HEK293 (cell line): ENCODE results near the gene SERPINB5.

Source experiments
- CTCF ChIA-PET: fragments of 350-600 bp; formaldehyde crosslinking; extraction: SDS; loops from one replicate; lab custom pipeline; 2021; ENCODE audit warnings: antibody characterized with exemption; lab: Yijun Ruan, JAX
- POLR2A ChIA-PET: fragments of 300-600 bp; formaldehyde crosslinking; extraction: SDS; loops from one replicate; lab custom pipeline; 2020; ENCODE audit warnings: antibody characterized with exemption, inconsistent platforms; lab: Yijun Ruan, JAX
- H3K27ac ChIP-seq: fragments of 200-500 bp; sonication (Bioruptor generic); 2 replicates; pipeline ENCODE4 v1.5.1; 2014; ENCODE audit warnings: low read depth, low read length, control low read depth, inconsistent platforms; ENCODE audit errors: extremely low read depth
- H3K36me3 ChIP-seq, 2 experiments: fragments of 200-500 bp in 1 of 2; sonication (Bioruptor generic) in 1 of 2; 1 replicate in 1 of 2; 2 replicates in 1 of 2; pipeline ENCODE4 v1.5.1; 2014 to 2017; ENCODE audit warnings: inconsistent platforms in 2 of 2, low read length in 2 of 2; ENCODE audit not compliant: control insufficient read depth in 2 of 2, insufficient read depth in 1 of 2
- H3K4me1 ChIP-seq: fragments of 200-500 bp; sonication (Bioruptor generic); 2 replicates; pipeline ENCODE4 v1.5.1; 2014; ENCODE audit warnings: mild to moderate bottlenecking, low read length, inconsistent platforms; ENCODE audit not compliant: control insufficient read depth, insufficient read depth
- H3K4me3 ChIP-seq: 2 replicates; pipeline ENCODE4 v1.5.1; 2011; ENCODE audit warnings: low read depth, mild to moderate bottlenecking, control low read depth, low read length, moderate library complexity
- H3K9me3 ChIP-seq: fragments of 200-500 bp; sonication (Bioruptor generic); 2 replicates; pipeline ENCODE4 v1.5.1; 2014; ENCODE audit warnings: low read depth, low read length, inconsistent platforms; ENCODE audit not compliant: control insufficient read depth, insufficient read depth
- FEZF1 ChIP-seq: fragments of 450-650 bp; formaldehyde crosslinking; IDR thresholded peaks from 2 replicates; pipeline ENCODE4 v1.5.1; 2016; ENCODE audit warnings: missing biosample characterization, missing genetic modification characterization
- GLIS2 ChIP-seq: fragments of 450-650 bp; formaldehyde crosslinking; IDR thresholded peaks from 2 replicates; pipeline ENCODE4 v1.5.1; 2016; ENCODE audit warnings: missing biosample characterization, missing genetic modification characterization
- SETDB1 ChIP-seq: IDR thresholded peaks from one replicate; pipeline ENCODE4 v1.6.1; 2017; ENCODE audit warnings: mild to moderate bottlenecking, low read length, moderate library complexity, mixed read lengths; ENCODE audit not compliant: insufficient read length
- YY2 ChIP-seq: fragments of 450-650 bp; formaldehyde crosslinking; IDR thresholded peaks from 2 replicates; pipeline ENCODE4 v1.5.1; 2016; ENCODE audit warnings: missing biosample characterization, missing genetic modification characterization
- ZFP37 ChIP-seq: fragments of 450-650 bp; formaldehyde crosslinking; IDR thresholded peaks from 2 replicates; pipeline ENCODE4 v1.5.1; 2016; ENCODE audit warnings: missing biosample characterization, missing genetic modification characterization
- ZNF10 ChIP-seq: fragments of 450-650 bp; formaldehyde crosslinking; IDR thresholded peaks from 2 replicates; pipeline ENCODE4 v1.5.1; 2017; ENCODE audit warnings: missing biosample characterization, missing genetic modification characterization
- ZNF133 ChIP-seq: fragments of 450-650 bp; formaldehyde crosslinking; IDR thresholded peaks from 2 replicates; pipeline ENCODE4 v1.5.1; 2016; ENCODE audit warnings: missing biosample characterization, missing genetic modification characterization
- ZNF155 ChIP-seq: fragments of 450-650 bp; formaldehyde crosslinking; IDR thresholded peaks from 2 replicates; pipeline ENCODE4 v1.5.1; 2016; ENCODE audit warnings: missing biosample characterization, missing genetic modification characterization
- ZNF239 ChIP-seq: fragments of 450-650 bp; formaldehyde crosslinking; IDR thresholded peaks from 2 replicates; pipeline ENCODE4 v1.5.1; 2016; ENCODE audit warnings: missing biosample characterization, missing genetic modification characterization
- ZNF274 ChIP-seq, 2 experiments: fragments of 200-500 bp in 1 of 2; fragments of 450-650 bp in 1 of 2; sonication (Bioruptor generic) in 1 of 2; formaldehyde crosslinking in 1 of 2; IDR thresholded peaks; 2 replicates each; pipeline versions ENCODE4 v1.5.1 to v1.6.1; 2014 to 2016; ENCODE audit warnings: borderline replicate concordance in 1 of 2, inconsistent platforms in 1 of 2, low read length in 1 of 2, missing biosample characterization in 1 of 2, missing genetic modification characterization in 1 of 2
- ZNF362 ChIP-seq: fragments of 450-650 bp; formaldehyde crosslinking; IDR thresholded peaks from 2 replicates; pipeline ENCODE4 v1.5.1; 2016; ENCODE audit warnings: missing biosample characterization, missing genetic modification characterization
- ZNF416 ChIP-seq: fragments of 450-650 bp; formaldehyde crosslinking; IDR thresholded peaks from 2 replicates; pipeline ENCODE4 v1.5.1; 2016; ENCODE audit warnings: missing biosample characterization, missing genetic modification characterization
- ZNF433 ChIP-seq: fragments of 450-650 bp; formaldehyde crosslinking; IDR thresholded peaks from 2 replicates; pipeline ENCODE4 v1.5.1; 2016; ENCODE audit warnings: missing biosample characterization, missing genetic modification characterization, low read depth
- ZNF501 ChIP-seq: fragments of 450-650 bp; formaldehyde crosslinking; IDR thresholded peaks from 2 replicates; pipeline ENCODE4 v1.5.1; 2016; ENCODE audit warnings: missing biosample characterization, missing genetic modification characterization
- ZNF530 ChIP-seq: fragments of 450-650 bp; formaldehyde crosslinking; IDR thresholded peaks from 2 replicates; pipeline ENCODE4 v1.5.1; 2016; ENCODE audit warnings: low read depth, missing biosample characterization, missing genetic modification characterization
- ZNF629 ChIP-seq: fragments of 450-650 bp; formaldehyde crosslinking; IDR thresholded peaks from 2 replicates; pipeline ENCODE4 v1.5.1; 2017; ENCODE audit warnings: missing biosample characterization, missing genetic modification characterization
- ZNF76 ChIP-seq: fragments of 450-650 bp; formaldehyde crosslinking; IDR thresholded peaks from 2 replicates; pipeline ENCODE4; 2016; ENCODE audit warnings: low read depth, missing biosample characterization, missing genetic modification characterization, borderline replicate concordance
- ZNF785 ChIP-seq: fragments of 450-650 bp; formaldehyde crosslinking; IDR thresholded peaks from 2 replicates; pipeline ENCODE4 v1.5.1; 2016; ENCODE audit warnings: missing biosample characterization, missing genetic modification characterization
- ZNF792 ChIP-seq: fragments of 450-650 bp; formaldehyde crosslinking; IDR thresholded peaks from 2 replicates; pipeline ENCODE4 v1.5.1; 2016; ENCODE audit warnings: missing biosample characterization, missing genetic modification characterization
- ZNF843 ChIP-seq: fragments of 450-650 bp; formaldehyde crosslinking; IDR thresholded peaks from 2 replicates; pipeline ENCODE4 v1.5.1; 2016; ENCODE audit warnings: missing biosample characterization, missing genetic modification characterization
- ZSCAN16 ChIP-seq: fragments of 450-650 bp; formaldehyde crosslinking; IDR thresholded peaks from 2 replicates; pipeline ENCODE4 v1.5.1; 2016; ENCODE audit warnings: missing biosample characterization, missing genetic modification characterization

SERPINB5 gene

GRCh38 chr18:63487676-63488075 is 10.9 kb downstream of the SERPINB5 start:
- CTCF ChIA-PET = interaction anchor here (0.6 to 1.6 kb wide), 4 partner anchors 19 to 48 kb away, joined by 3 to 10 read pairs (median 4); no protein-coding TSS in a partner anchor
- no peaks in the 10 kb centered on the region for H3K36me3 ChIP-seq
- no peak overlapping the region for H3K27ac ChIP-seq
- H3K4me3 ChIP-seq = no peak overlapping the region
- H3K9me3 ChIP-seq = no peaks in the 10 kb centered on the region
- POLR2A ChIA-PET = no interaction called here
- H3K4me1 ChIP-seq = no peaks in the 10 kb centered on the region
- TF ChIP-seq ZNF10 (no peak), SETDB1 (no peak), ZNF76 (tag by site-specific recombination) (no peak), ZNF239 (tag by site-specific recombination) (no peak), YY2 (tag by site-specific recombination) (no peak), ZNF785 (tag by site-specific recombination) (no peak)

- POLR2A ChIA-PET = no interaction called here
- Histone ChIP-seq H3K4me3 (no peak overlapping the region), H3K9me3 (no peaks in the 10 kb centered on the region), H3K27ac (no peak overlapping the region), H3K4me1 (no peaks in the 10 kb centered on the region), H3K36me3 (no peaks in the 10 kb centered on the region)
- CTCF ChIA-PET = interaction anchor here (0.9 to 1.6 kb wide), 3 partner anchors 18 to 48 kb away, joined by 3 to 10 read pairs (median 6); no protein-coding TSS in a partner anchor
- TF ChIP-seq ZSCAN16 (tag by site-specific recombination) (no peak), ZNF416 (no peak), ZNF155 (tag by site-specific recombination) (no peak), ZNF843 (no peak), ZNF501 (tag by site-specific recombination) (no peak), ZNF792 (tag by site-specific recombination) (no peak)
Measured at GRCh38 chr18:63488160-63488559, 11.4 kb downstream of the SERPINB5 start.

- TF ChIP-seq ZNF274 (IDR thresholded peaks at IDR 0.05; ENCODE audit: low read length) = no peak
- TF ChIP-seq ZNF274 (tag by site-specific recombination; IDR thresholded peaks at IDR 0.05; ENCODE audit: borderline replicate concordance) = no peak
- TF ChIP-seq GLIS2 (tag by site-specific recombination) = no peak
- no peak for TF ChIP-seq FEZF1 (tag by site-specific recombination)
- TF ChIP-seq ZFP37 = no peak
- TF ChIP-seq ZNF433 = no peak
- no peak for TF ChIP-seq ZNF530
- TF ChIP-seq ZNF133 (tag by site-specific recombination) = no peak
- no peak for TF ChIP-seq ZNF629 (tag by site-specific recombination)
- no peak for TF ChIP-seq ZNF362 (tag by site-specific recombination)
- Histone ChIP-seq H3K27ac (no peak overlapping the region), H3K4me3 (no peak overlapping the region), H3K4me1 (no peaks in the 10 kb centered on the region), H3K9me3 (no peaks in the 10 kb centered on the region), H3K36me3 (no peaks in the 10 kb centered on the region)
- ChIA-PET CTCF (interaction anchor here (0.6 to 4.9 kb wide), 8 partner anchors 10 to 502 kb away, joined by 3 to 27 read pairs (median 4); no protein-coding TSS in a partner anchor), POLR2A (no interaction called here)
Measured at GRCh38 chr18:63492851-63493250, 16.1 kb downstream of the SERPINB5 start.
